Lung (tissue), 12 donors: ENCODE measurements around the gene TJP2. TPM values are rescaled to one million over a fixed set of nuclear protein-coding genes. Genes with fewer than 3 reads are reported as not detected.
"Not testable (repeated sequence)": the region's sequence is repeated elsewhere in the genome, so short reads cannot be mapped to it uniquely, and the experiment has no call there.

ENCODE experiments used
- ATAC-seq: fragments of 200-7000 bp; cut with Tn5 transposase; one replicate; pipeline ENCODE4 v1.9.1; 2020; ENCODE audit warnings: moderate number of reproducible peaks; ENCODE audit not compliant: insufficient read depth, low FRiP score
- DNase-seq, 3 donors: peaks; one replicate each; pipeline ENCODE4 v3.0.0-alpha.2; 2013 to 2017
- H3K27ac ChIP-seq, 2 donors: one replicate each; pipeline ENCODE4 v1.5.1; 2013; ENCODE audit warnings: mild to moderate bottlenecking in 2 of 2, moderate library complexity in 2 of 2, control low read depth in 1 of 2, inconsistent platforms in 1 of 2, low read depth in 1 of 2, low read length in 1 of 2
- H3K27me3 ChIP-seq, 3 donors: one replicate each; pipeline ENCODE4 v1.5.1; 2013; ENCODE audit warnings: low read length in 2 of 3; ENCODE audit not compliant: control insufficient read depth in 3 of 3, insufficient read depth in 3 of 3
- H3K36me3 ChIP-seq, 4 donors: one replicate each; pipeline ENCODE4 v1.5.1; 2013; ENCODE audit warnings: low read length in 4 of 4, mild to moderate bottlenecking in 1 of 4, moderate library complexity in 1 of 4; ENCODE audit not compliant: control insufficient read depth in 4 of 4, insufficient read depth in 4 of 4
- H3K4me1 ChIP-seq, 5 donors: one replicate each; pipeline ENCODE4 v1.5.1; 2013; ENCODE audit warnings: low read length in 5 of 5, mild to moderate bottlenecking in 2 of 5, moderate library complexity in 1 of 5; ENCODE audit not compliant: control insufficient read depth in 5 of 5, insufficient read depth in 5 of 5
- H3K4me3 ChIP-seq: one replicate; pipeline ENCODE4 v1.5.1; 2013; ENCODE audit warnings: mild to moderate bottlenecking, control low read depth, moderate library complexity
- H3K9ac ChIP-seq, 2 donors: one replicate each; pipeline ENCODE4 v1.5.1; 2013; ENCODE audit warnings: low read length in 2 of 2, control low read depth in 1 of 2; ENCODE audit not compliant: insufficient read depth in 1 of 2
- H3K9me3 ChIP-seq, 4 donors: one replicate each; pipeline ENCODE4 v1.5.1; 2013; ENCODE audit warnings: low read length in 3 of 4, mild to moderate bottlenecking in 1 of 4, moderate library complexity in 1 of 4; ENCODE audit not compliant: control insufficient read depth in 4 of 4, insufficient read depth in 3 of 4
- CTCF ChIP-seq: IDR thresholded peaks from 2 replicates; pipeline ENCODE4 v1.5.1; 2012; ENCODE audit warnings: mild to moderate bottlenecking; ENCODE audit errors: control extremely low read depth, extremely low read depth
- WGBS, 2 donors: extraction: QIAGEN DNeasy Blood & Tissue Kit; methylation state at CpG; one replicate each; pipeline ENCODE4 v1.1.7; 2013; 5-methylcytosine and 5-hydroxymethylcytosine counted together
- polyA plus RNA-seq, 2 donors: library from polyadenylated mRNA; stranded (reverse); fragments of 200-250 nt; gene quantifications; one replicate each; pipeline ENCODE4 v1.2.1, GENCODE V29; 2013
- total RNA-seq, 2 donors: library from RNA; depleted of rRNA in 1 of 2; stranded (reverse); fragments of >200 nt in 1 of 2; gene quantifications; one replicate each; pipeline ENCODE4 v1.2.1, GENCODE V29; 2014 to 2021
- donor health status: control.
- donor health status: control.
- donor health status: Bipolar disorder and iron deficiency.
- donor health status: healthy.
- donor health status: DM: yes; HTN: yes; CAD: no.

TJP2 gene
- total and polyA plus RNA-seq, 4 donors = 39.3 to 181 (median 73.6) TPM

GRCh38 chr9:69155341-69156030, 18.6 kb upstream of the TJP2 start:
- 71 to 86% methylated on average over 8 of the region's 8 CpGs for WGBS, 2 donors
- Histone ChIP-seq H3K4me3 (no peak overlapping the region), H3K27ac (no peak overlapping the region), H3K9me3 (no peaks in the 10 kb centered on the region), H3K4me1 (peaks cover 2 to 6% (median 4%) of the 10 kb centered on the region in 5 donors), H3K36me3 (peaks cover 0 to 3% (median 1%) of the 10 kb centered on the region in 4 donors), H3K27me3 (no peaks in the 10 kb centered on the region), H3K9ac (no peak overlapping the region)
- peak; percentile 12 for ATAC-seq
- no peak for TF ChIP-seq CTCF
- DNase-seq = no peak

DNA sequence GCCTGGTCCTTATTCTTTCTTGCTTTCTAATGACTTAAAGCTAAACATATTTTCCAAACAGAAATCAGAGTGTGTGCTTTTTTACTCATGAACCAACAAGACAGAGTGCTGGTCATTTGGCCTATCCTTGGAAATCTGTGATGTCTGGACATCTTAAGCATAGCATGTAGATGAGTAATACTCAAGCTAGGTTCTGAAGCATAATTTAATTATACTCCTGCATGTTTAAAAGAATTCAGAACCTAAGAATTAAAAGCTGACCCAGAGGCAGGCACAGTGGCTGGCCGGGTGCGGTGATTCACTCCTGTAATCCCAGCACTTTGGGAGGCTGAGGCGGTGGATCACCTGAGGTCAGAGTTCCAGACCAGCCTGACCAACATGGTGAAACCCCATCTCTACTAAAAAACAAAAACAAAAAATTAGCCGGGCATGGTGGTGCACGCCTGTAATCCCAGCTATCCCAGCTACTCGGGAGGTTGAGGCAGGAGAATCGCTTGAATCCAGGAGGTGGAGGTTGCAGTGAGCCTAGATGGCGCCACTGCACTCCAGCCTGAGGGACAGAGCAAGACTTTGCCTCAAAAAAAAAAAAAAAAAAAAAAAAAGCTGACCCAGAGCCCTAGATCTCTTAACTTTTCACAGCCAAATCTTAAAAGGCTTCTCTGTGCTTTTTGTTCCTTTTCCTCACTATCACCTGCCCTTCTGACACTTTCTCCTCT, 16.2 kb upstream of the TJP2 start:
- DNase-seq = no peak
- H3K36me3 ChIP-seq = peaks cover 0 to 3% (median under 1%) of the 10 kb centered on the region in 4 donors
- H3K9ac ChIP-seq = no peak overlapping the region
- H3K4me3 ChIP-seq = no peak overlapping the region
- H3K4me1 ChIP-seq = peaks cover 0 to 6% (median 0%) of the 10 kb centered on the region in 5 donors
- no peaks in the 10 kb centered on the region for H3K9me3 ChIP-seq
- no peak overlapping the region for H3K27ac ChIP-seq
- 92 to 96% methylated on average over 8 of the region's 8 CpGs for WGBS, 2 donors
- no peaks in the 10 kb centered on the region for H3K27me3 ChIP-seq
- TF ChIP-seq CTCF = no peak
- ATAC-seq = no peak

GRCh38 chr9:69158471-69158870, 15.6 kb upstream of the TJP2 start:
- TF ChIP-seq CTCF = no peak
- Histone ChIP-seq H3K36me3 (peaks cover 0 to 3% (median under 1%) of the 10 kb centered on the region in 4 donors), H3K9me3 (no peaks in the 10 kb centered on the region), H3K4me1 (peaks cover 0 to 6% (median 0%) of the 10 kb centered on the region in 5 donors), H3K27ac (no peak overlapping the region), H3K4me3 (no peak overlapping the region), H3K9ac (no peak overlapping the region), H3K27me3 (no peaks in the 10 kb centered on the region)
- WGBS, 2 donors = 67 to 75% methylated on average over 3 of the region's 3 CpGs
- ATAC-seq (no peak), DNase-seq (no peak)

- not testable (repeated sequence) for ATAC-seq, H3K9me3 ChIP-seq, H3K9ac ChIP-seq, H3K36me3 ChIP-seq, H3K27me3 ChIP-seq, H3K4me3 ChIP-seq, H3K4me1 ChIP-seq, DNase-seq
- H3K27ac ChIP-seq = peak overlapping the region in 1 of 2 donors; percentile 51
- WGBS, 2 donors = 73 to 88% methylated on average over 8 of the region's 8 CpGs
Observed at GRCh38 chr9:69164573-69164972, 9.5 kb upstream of the TJP2 start.
